ENCODE results near the gene PLAC9. TPM values are rescaled to one million over a fixed set of nuclear protein-coding genes. Genes with fewer than 3 reads are reported as not detected.

PLAC9 gene
- total RNA-seq, 1 donor, result 0.27 TPM

DNA sequence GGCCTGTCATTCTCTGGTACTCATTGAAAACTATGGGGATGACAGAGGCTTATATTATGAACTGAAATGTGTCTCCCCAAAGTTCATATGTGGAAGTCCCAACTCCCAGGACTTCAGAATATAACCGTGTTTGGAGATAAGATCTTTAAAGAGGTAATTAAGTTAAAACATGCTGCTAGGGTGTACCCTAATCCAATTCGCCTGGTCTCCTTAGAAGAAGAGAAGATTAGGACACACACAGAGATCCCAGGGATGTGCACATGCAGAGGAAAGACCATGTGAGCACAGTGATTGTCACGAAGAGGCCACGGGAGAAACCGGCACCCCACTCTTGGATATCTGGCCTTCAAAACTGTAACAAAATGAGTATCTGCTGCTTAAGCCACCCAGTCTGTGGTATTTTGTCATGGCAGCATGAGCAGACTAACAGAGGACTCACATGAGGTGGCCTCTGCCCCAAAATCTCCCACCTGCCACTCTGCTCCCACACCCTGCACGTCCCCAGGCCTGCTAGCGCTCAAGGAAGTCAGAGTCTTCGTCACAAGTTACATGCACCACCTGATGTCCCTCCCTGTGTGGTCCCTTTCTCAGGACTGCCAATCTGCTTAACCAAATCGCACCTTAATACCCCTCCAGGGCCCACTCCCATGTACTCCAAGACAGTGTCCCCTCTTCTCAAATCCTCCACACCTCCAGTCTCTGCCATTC, 26.8 kb downstream of the PLAC9 start:
- no peak for DNase-seq (ENCODE audit: low read depth in 2 of 3, low spot score in 2 of 3)

DNA sequence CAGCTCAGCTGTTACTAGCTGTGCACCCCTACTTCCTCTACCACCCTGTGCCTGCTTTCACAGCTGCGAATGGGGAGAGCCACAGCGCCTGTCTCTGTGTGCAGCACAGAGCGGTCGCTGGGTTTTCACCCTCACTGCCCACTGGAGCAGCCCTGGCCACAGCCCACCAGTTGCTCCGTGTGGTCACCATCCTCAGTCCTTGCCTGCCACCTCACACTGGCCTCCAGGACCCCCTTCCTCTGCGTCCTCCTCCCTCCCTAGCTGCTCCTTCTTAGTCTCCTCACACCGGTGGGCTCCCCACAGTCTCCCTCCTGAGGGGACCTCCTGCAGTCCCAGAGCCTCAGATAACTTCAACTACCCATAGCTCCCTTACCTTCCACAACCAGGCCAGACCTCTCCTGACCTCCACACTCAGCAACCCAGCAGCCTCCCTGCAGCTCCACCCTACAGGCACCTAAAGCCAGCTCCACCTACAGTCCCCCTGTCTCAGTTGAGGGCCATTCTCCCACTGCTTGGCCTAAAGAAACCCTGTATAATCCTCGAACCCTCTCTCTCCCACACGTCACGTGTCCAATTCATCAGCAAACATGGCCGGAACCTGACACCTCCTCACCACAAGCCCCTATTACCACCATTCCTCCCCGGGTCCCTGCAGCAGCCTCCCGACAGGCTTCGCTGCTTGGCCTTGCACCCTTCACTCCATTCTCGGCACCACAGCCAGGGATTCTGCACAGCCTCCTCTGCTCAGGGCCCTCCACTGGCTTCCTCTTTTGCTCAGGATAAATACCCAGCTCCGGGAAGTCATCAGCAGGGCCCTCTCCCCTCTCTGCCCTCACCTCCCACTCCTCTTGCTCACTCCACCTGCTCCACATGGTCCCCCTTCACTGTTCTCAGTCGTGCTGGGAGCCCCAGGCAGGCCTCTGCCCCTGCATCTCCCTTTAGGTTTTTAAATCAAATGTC, 28.1 kb downstream of the PLAC9 start:
- no peak for DNase-seq (ENCODE audit: low read depth in 2 of 3, low spot score in 2 of 3)

DNA sequence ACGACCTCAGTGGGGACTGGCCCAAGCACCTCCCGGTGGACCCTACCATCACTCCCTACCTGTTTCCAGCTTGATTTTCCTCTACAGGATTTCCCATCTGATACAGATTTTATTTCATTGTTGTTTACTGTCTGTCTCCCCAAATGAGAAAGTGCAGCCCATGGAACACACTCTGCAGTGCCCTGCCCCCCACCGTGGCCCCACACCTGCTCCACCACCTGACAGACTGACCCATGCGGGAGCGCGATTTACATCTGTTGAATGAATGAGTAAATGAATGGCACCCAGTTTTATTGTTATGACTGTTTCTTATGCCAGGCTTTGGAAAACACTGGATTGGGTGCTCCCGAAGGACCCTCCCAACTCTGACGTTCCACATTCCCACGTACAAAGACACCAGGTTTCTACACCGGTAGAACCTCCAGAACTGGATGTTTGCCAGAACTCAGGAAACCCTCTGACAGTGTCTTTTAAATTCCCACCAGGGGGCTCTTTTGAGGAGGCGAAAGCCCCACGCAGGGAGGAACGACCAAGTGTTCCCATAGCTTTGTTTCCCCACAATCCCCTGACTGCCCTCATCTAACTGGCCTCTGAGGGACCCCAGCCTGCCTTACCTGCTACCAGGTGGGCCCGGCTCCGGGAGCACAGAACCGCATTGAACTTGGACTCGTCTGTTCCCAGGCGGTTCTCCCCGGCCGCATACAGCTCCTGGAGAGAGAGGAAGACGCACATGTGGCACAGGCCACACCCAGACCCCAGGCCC, 29.0 kb downstream of the PLAC9 start:
- peak in 2 of 3 donors; percentile 33 to 60 for DNase-seq (ENCODE audit: low read depth in 2 of 3, low spot score in 2 of 3)

DNA sequence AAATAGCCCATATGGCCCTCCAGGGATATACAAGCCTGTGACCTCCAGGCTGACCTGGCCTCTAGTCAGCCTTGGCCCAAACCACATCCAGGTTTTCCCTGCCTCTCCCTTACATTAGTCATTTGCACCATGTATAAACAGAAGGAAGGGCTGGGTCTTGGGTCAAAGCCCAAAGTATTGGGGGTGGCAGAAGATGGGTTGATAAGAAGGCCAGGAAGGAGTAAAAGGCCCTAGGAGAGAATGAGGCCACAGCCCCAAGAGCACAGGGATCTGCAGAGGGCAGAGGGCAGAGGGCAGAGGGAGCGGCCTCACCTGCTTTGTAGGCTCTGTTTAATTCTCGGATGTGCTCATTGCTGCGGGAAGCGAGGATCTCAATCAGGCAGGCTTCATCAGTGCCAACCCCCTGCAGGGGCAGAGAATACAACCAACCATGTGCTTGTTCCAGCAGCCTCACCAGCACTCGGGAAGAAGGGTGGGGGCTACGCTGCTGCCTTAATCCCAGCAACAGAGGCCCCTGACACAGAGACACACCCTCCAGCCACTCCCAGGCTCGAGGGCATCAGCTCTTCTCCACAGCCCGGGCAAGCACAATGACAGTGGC, 31.3 kb downstream of the PLAC9 start:
- no peak for DNase-seq (ENCODE audit: low read depth in 2 of 3, low spot score in 2 of 3)

DNA sequence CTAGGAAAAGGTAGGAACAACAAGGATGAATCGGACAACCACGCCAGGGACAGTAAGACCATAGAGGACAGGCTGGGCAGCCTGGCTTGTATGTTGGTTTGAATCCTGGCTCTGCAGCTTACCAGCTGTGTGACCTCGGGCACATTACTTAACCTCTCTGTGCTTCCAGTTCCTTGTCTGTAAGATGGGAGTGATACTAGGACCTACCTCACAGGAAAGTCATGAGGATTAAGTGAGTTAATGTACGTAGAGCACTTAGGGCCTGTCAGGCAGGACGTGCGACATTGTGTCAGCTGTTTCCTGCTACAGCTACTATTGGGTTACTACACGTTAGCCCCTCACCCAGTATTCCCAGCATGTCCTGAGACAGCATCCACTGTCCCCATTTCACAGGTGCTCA, 32.1 kb downstream of the PLAC9 start:
- no peak for DNase-seq (ENCODE audit: low read depth in 2 of 3, low spot score in 2 of 3)

DNA sequence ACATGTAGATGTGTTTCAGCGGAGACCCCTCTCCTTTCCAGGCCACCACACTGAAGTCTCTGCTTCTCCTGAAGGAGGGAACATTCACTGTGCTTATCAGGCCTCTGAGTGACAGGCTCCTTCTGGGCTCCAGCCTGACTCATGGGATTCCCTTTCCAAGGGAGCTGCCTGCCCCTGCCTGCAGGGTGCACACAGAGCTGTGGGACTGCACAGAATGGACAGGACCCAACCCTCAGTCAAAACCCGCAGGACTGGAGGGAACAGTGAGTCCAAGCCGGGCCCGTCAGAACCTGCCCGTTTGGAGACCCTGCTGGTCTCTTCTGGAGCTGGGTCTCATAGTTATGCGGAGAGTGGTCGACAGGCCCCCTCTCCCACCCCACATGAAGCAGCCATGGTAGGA, 32.6 kb downstream of the PLAC9 start:
- no peak for DNase-seq (ENCODE audit: low read depth in 2 of 3, low spot score in 2 of 3)

DNA sequence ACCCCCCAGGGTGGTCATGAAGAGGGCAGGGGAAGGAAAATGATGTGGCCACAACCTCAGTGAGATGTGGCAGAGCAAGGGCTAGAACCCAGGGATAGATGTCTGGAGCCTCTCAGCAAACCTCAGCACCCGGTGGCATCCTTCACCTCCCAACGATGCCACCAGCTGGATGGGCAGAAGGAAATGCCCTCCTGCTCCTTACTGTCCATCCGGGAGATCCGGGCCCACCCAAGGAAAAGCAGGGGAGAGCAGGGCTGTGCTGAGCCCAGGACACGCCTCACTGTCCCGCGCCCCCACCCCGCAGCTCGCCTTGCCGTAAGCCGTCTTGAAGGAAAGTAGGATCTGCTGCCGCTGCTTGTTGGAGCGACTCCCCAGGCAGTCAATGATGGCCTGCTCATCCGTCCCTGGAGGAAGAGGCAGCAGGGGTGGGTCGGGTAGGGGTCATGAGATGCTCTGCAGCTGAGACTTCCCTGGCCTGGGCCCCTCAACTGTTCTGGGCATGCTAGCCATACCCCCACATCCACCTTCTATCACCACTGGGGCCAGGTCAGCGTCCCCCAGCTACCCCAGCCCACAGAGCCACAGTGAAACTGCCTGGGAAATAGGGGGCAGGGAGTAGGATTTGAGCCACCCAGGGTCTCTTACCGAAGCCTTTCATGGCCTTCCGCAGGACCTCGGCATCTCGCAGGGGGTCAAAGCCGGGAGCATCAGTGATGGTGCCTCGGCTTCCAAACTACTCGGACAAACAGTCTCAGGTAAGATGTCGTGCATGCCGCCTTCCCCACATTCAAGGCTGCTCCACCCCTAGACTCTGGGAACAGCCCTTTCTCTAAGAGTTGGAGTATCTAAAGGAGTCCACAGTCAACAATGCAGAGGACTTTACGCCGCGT, 34.3 kb downstream of the PLAC9 start:
- no peak for DNase-seq (ENCODE audit: low read depth in 2 of 3, low spot score in 2 of 3)

DNA sequence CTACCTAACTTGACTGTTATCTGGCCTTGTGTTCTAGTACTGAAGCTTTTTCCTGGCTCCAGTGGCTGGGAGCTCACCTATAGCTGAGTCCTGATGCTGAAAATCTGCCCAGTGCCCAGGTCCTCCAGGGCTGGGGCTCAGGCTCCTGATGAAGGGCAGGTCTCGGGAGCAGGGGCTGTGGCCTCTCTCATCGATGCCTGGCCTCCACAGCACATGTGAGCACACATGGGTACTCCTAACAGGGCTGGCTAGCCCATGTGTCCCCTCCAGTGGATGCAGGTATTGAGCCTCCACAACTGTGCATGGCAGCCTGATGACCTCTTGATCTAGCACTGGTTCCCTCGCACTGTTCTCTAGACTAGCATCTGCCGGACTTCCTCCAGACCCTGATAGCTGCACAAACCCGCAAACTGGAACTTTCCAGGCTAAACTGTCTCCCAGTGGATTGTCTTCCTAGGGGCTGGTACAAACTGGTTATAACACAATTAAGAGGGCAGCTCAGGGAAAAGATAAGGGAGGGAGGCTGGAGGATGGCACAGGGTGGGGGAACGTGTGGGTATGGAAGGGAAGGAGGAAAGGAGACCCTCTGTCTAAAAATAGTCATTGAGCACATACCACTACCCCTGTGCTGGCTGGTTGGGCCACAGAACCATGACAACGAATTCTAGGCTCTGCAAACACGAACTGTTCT, 35.1 kb downstream of the PLAC9 start:
- DNase-seq (ENCODE audit: low read depth in 2 of 3, low spot score in 2 of 3), result no peak

DNA sequence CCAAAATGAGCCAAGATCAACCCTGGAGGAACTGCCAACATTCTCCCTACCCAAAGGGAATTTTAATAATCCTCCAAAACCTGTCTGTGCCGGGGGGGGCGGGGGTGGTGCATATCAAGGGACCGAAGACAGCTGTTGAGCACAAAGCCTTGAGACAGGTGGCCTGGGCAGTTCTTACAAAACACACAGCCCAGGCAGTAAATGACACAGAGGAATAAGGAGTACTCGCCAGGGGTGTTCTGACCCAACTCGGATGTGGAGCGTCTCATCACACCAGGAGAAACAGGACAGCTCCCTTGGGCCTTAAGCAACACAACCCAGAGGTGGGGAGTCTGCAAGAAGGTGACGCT, 35.6 kb downstream of the PLAC9 start:
- DNase-seq (ENCODE audit: low read depth in 2 of 3, low spot score in 2 of 3), result no peak

DNA sequence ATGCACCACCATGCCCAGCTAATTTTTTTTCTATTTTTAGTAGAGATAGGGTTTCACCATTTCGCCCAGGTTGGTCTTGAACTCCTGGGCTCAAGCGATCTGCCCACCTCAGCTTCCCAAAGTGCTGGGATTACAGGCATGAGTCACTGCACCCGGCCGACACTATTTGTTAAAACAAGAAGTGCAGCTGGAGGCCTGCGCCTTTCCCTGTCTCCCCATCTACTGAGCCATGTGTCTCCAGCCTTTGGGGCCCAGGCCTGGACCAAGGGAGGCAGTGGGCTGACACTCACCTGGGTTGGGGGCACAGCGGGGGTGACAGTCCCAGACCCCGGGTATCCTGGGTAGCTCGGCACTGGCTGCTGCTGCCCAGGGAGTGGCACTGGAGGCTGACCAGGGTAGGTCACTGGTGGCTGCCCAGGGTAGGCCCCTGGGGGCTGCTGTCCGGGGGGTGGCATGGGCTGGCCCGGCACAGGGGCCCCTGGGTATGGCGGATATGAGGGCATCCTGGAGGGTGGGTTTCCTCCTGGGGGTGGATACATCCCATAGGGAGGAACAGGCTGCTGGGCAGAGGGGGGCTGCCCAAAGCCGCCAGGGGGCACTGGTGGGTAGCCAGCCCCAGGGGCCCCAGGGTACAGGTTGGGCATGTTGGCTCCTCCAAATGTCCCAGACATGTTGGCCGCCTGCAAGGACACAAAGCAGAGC, 36.3 kb downstream of the PLAC9 start:
- no peak for DNase-seq (ENCODE audit: low read depth in 2 of 3, low spot score in 2 of 3)

DNA sequence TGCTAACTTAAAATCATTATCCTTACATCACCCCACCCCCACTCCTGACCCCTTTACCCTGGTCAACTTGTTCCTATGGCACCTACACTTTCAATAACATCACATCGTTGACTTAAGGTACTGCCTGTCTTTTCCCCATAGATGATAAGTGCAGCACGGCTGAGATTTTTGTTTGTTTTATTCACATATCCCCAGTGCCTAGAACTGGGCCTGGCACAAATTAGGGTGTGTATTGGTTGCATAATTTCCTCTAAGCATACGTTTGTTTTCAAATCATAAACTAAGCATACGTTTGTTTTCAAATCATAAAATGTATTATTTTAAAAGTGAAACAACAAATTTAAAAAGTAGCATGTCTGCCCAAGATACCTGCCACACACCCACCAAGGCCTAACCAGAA, 37.5 kb downstream of the PLAC9 start:
- DNase-seq (ENCODE audit: low read depth in 2 of 3, low spot score in 2 of 3), result no peak

DNA sequence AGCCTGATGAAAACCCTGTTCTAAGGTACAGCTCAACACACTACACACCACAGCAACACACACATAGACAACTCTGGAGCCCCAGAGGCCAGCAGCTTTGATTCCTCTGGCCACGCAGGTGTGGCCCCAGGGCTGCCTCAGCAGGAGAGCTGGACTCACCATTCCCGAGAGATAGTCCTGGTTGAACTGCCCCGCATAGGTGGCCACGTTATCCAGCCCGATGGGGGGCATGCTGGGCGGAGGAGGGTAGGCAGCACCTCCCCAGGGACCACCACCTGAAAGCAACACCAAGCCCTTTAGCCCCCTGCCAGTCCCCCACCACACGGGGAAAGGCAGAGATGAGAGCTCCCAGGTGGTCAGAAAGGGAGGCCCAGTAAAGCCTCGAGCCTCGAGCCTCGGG, 38.1 kb downstream of the PLAC9 start:
- DNase-seq (ENCODE audit: low read depth in 2 of 3, low spot score in 2 of 3), result no peak

DNA sequence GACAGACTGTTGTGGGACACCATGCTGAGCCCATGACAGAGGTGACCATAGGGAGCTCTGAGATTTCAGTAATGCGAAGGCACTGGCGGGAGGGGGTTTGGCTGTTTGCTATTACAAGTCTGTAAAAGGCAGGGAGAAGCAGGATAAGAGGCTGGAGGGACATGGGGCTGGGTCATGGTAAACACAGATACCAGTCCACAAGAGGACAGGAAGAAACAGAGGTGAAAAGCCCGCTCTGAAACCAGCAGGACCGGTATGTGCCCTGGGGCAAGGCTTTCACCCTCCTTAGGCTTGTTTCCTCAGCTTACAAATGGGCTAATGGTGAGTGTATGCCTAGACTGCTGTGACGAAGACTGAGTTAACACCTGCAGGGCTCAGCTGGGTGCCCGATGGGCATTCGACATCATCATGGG, 38.7 kb downstream of the PLAC9 start:
- DNase-seq (ENCODE audit: low read depth in 2 of 3, low spot score in 2 of 3), result no peak

DNA sequence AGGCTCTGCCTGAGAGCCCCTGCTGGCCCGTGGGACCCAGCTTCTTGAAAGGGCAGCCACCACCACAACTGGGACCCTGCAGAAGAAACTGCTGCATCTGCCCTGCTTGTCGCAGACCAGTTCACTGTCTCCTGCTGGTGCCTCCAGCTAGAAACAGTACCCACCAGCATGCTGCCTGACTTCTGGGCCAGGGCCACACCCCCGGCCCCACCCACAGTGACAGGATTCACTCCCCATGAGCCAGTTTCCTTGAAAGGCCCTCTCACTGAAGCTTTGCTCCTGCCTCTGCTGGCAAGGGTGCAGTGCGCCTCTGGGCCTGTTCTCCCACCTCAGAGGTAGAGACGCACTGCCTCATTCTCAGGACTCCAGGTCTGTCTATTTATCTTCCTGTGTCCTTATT, 40.4 kb downstream of the PLAC9 start:
- no peak for DNase-seq (ENCODE audit: low read depth in 2 of 3, low spot score in 2 of 3)

DNA sequence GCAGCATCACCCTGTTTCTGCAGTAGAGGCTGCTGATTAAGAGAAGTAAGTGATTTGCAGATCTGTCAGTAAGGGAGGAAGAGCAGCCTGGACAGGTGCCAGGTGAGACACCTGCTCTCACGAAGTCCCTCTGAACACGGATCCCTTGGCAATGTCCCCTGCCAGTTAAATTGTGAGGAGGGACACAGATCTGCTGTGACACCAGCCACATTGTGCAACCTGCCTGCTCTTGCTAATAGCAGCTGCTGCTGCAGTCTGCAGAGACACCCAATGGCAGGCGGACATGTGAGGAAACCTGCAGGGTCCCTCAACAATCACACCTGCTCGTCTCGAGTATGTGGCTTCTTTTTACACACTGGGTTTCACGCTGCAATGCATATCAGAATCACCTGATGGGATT, 40.9 kb downstream of the PLAC9 start:
- no peak for DNase-seq (ENCODE audit: low read depth in 2 of 3, low spot score in 2 of 3)

DNA sequence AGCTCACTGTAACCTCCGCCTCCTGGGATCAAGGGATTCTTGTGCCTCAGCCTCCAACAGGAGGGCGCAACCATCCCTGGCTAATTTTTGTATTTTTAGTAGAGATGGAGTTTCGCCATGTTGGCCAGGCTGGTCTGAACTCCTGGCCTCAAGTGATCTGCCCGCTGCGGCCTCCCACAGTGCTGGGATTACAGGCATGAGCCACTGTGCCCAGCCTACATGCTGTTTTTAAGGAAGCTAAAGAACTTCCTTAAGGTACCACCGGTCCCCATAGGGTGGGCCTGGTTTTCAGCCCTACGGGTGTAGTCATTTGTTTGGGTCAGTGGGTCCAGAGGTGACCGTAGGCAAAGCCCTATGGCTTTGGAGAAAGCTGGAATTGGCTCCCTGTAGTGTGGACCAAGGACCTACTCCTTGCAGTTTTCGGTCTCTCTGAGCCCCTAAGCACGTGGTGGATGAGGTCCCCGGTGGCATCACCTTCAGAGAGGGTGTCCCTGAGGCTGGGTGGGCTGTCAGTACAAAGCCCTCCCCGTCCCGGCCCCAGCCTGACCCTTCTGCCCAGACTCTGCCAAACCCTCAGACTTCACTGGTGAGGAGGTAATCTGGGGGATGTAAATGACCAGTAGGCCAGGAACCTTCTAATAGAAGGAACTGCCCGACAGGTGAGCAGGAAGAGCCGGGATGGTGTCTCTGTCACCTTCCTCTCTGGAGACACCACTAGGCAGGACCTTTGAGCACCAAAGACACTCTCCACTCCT, 42.3 kb downstream of the PLAC9 start:
- DNase-seq (ENCODE audit: low read depth in 2 of 3, low spot score in 2 of 3), result no peak

DNA sequence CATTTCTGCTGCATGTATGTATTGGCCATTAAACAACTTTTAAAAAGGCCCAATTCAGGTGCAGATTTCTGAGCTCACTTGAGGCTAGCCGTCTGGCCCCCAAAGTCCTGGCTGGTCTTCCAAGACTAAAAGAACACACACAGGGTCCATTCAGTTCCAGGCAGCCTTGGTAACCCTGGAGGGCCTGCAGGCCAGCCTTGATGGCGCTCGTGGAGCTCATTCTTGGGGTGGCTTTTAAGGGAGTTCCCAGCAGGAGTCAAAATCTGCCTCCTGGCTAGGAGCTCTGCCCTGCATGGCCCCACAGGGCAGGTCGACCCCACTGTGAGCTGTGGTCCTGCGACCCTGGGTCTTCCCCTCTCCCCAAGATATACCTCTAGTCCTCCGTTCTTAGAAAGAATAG, 44.0 kb downstream of the PLAC9 start:
- DNase-seq (ENCODE audit: low read depth in 2 of 3, low spot score in 2 of 3), result no peak
